ENCODE measurements around the gene DAAM2.

GRCh38 chr6:39834278-39834677 lies 42.1 kb downstream of the DAAM2 start:
- TF ChIP-seq, protein P1, sequence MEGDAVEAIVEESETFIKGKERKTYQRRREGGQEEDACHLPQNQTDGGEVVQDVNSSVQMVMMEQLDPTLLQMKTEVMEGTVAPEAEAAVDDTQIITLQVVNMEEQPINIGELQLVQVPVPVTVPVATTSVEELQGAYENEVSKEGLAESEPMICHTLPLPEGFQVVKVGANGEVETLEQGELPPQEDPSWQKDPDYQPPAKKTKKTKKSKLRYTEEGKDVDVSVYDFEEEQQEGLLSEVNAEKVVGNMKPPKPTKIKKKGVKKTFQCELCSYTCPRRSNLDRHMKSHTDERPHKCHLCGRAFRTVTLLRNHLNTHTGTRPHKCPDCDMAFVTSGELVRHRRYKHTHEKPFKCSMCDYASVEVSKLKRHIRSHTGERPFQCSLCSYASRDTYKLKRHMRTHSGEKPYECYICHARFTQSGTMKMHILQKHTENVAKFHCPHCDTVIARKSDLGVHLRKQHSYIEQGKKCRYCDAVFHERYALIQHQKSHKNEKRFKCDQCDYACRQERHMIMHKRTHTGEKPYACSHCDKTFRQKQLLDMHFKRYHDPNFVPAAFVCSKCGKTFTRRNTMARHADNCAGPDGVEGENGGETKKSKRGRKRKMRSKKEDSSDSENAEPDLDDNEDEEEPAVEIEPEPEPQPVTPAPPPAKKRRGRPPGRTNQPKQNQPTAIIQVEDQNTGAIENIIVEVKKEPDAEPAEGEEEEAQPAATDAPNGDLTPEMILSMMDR (IDR thresholded peaks at IDR 0.05) = no peak
- TF ChIP-seq POLR2AphosphoS5 (IDR thresholded peaks at IDR 0.05) (no peak), POLR2A (IDR thresholded peaks at IDR 0.05) (no peak)

Measured in prostate gland (tissue), 2 donors.